ENCODE measurements around the gene EPB41L4B.

EPB41L4B gene

GRCh38 chr9:109250771-109251079 lies 70.1 kb downstream of the EPB41L4B start:
- TF ChIP-seq EZH2phosphoT487 (IDR thresholded peaks at IDR 0.05; ENCODE audit: low read depth) (no peak), CTCF (IDR thresholded peaks at IDR 0.05; ENCODE audit: low read depth, low read length) (no peak)
- H3K4me1 ChIP-seq (ENCODE audit: low read length): peaks cover 13% of the 10 kb centered on the region
- no peak overlapping the region for H3K4me2 ChIP-seq (ENCODE audit: low read length)
- no peak overlapping the region for H3K9ac ChIP-seq (ENCODE audit: low read length)
- H4K20me1 ChIP-seq (ENCODE audit: insufficient read depth, low read length): no peaks in the 10 kb centered on the region
- no peaks in the 10 kb centered on the region for H3K9me3 ChIP-seq (ENCODE audit: insufficient read depth, low read length)
- H3K27ac ChIP-seq (ENCODE audit: low read length): no peak overlapping the region
- H3K36me3 ChIP-seq (replicated peaks; ENCODE audit: low read depth, low read length): peaks cover 4% of the 10 kb centered on the region
- no peaks in the 10 kb centered on the region for H3K79me2 ChIP-seq (ENCODE audit: low read length)
- no peak overlapping the region for H3K4me3 ChIP-seq (ENCODE audit: low read length)
- H2AFZ ChIP-seq (ENCODE audit: low read depth, low read length): no peak overlapping the region
- no peaks in the 10 kb centered on the region for H3K27me3 ChIP-seq (ENCODE audit: low read depth, low read length)

DNA sequence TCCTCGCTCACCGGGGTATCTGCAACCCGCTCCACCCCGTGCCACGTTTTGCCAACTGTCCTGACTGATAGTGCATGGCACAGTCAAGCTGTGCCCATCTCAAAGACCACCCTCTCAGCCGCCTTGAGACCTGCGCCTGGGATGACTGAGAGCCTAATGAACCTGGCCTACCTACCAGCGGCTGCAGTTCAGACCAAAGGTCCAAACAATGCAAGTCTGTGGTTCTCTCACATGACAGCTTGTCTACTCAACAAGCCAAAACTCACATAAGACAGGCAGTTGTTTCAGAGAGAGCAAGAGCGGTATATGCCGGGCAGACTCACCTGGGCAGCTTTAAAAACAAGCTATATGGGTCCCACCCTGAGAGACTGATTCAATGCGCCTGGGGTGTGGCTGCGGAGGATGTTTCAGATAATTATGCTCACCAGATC lies 70.5 kb downstream of the EPB41L4B start:
- peaks cover 15% of the 10 kb centered on the region for H3K4me1 ChIP-seq (ENCODE audit: low read length)
- no peak for TF ChIP-seq EZH2phosphoT487 (IDR thresholded peaks at IDR 0.05; ENCODE audit: low read depth)
- no peak for TF ChIP-seq CTCF (IDR thresholded peaks at IDR 0.05; ENCODE audit: low read depth, low read length)
- H3K27ac ChIP-seq (ENCODE audit: low read length): no peak overlapping the region
- no peaks in the 10 kb centered on the region for H3K9me3 ChIP-seq (ENCODE audit: insufficient read depth, low read length)
- no peak overlapping the region for H3K4me3 ChIP-seq (ENCODE audit: low read length)
- H3K79me2 ChIP-seq (ENCODE audit: low read length): no peaks in the 10 kb centered on the region
- peaks cover 2% of the 10 kb centered on the region for H3K36me3 ChIP-seq (replicated peaks; ENCODE audit: low read depth, low read length)
- no peaks in the 10 kb centered on the region for H4K20me1 ChIP-seq (ENCODE audit: insufficient read depth, low read length)
- H3K4me2 ChIP-seq (ENCODE audit: low read length): no peak overlapping the region
- H3K27me3 ChIP-seq (ENCODE audit: low read depth, low read length): no peaks in the 10 kb centered on the region
- no peak overlapping the region for H2AFZ ChIP-seq (ENCODE audit: low read depth, low read length)
- H3K9ac ChIP-seq (ENCODE audit: low read length): no peak overlapping the region

GRCh38 chr9:109249615-109250014 lies 71.2 kb downstream of the EPB41L4B start:
- Histone ChIP-seq H3K4me2 (ENCODE audit: low read length) (no peak overlapping the region), H3K4me3 (ENCODE audit: low read length) (no peak overlapping the region), H3K27ac (ENCODE audit: low read length) (no peak overlapping the region), H3K4me1 (ENCODE audit: low read length) (peaks cover 19% of the 10 kb centered on the region), H3K9ac (ENCODE audit: low read length) (no peak overlapping the region), H3K36me3 (replicated peaks; ENCODE audit: low read depth, low read length) (no peaks in the 10 kb centered on the region), H4K20me1 (ENCODE audit: insufficient read depth, low read length) (no peaks in the 10 kb centered on the region), H3K9me3 (ENCODE audit: insufficient read depth, low read length) (no peaks in the 10 kb centered on the region), H3K27me3 (ENCODE audit: low read depth, low read length) (no peaks in the 10 kb centered on the region), H2AFZ (ENCODE audit: low read depth, low read length) (no peak overlapping the region), H3K79me2 (ENCODE audit: low read length) (no peaks in the 10 kb centered on the region)
- TF ChIP-seq CTCF (IDR thresholded peaks at IDR 0.05; ENCODE audit: low read depth, low read length) (0 out of 2 replicates have a peak, but pooled peaks have one; percentile 10), EZH2phosphoT487 (IDR thresholded peaks at IDR 0.05; ENCODE audit: low read depth) (no peak)

- Histone ChIP-seq H2AFZ (ENCODE audit: low read depth, low read length) (no peak overlapping the region), H3K4me1 (ENCODE audit: low read length) (peaks cover 10% of the 10 kb centered on the region), H3K9ac (ENCODE audit: low read length) (no peak overlapping the region), H4K20me1 (ENCODE audit: insufficient read depth, low read length) (no peaks in the 10 kb centered on the region), H3K79me2 (ENCODE audit: low read length) (no peaks in the 10 kb centered on the region), H3K9me3 (ENCODE audit: insufficient read depth, low read length) (no peaks in the 10 kb centered on the region), H3K27ac (ENCODE audit: low read length) (no peak overlapping the region), H3K27me3 (ENCODE audit: low read depth, low read length) (no peaks in the 10 kb centered on the region), H3K4me3 (ENCODE audit: low read length) (no peak overlapping the region), H3K36me3 (replicated peaks; ENCODE audit: low read depth, low read length) (no peaks in the 10 kb centered on the region), H3K4me2 (ENCODE audit: low read length) (no peak overlapping the region)
- no peak for TF ChIP-seq CTCF (IDR thresholded peaks at IDR 0.05; ENCODE audit: low read depth, low read length)
- no peak for TF ChIP-seq EZH2phosphoT487 (IDR thresholded peaks at IDR 0.05; ENCODE audit: low read depth)
These were observed 72.7 kb downstream of the EPB41L4B start for GRCh38 chr9:109248133-109248581.
